ENCODE data around the gene VAPB.

- TF ChIP-seq, protein P1, sequence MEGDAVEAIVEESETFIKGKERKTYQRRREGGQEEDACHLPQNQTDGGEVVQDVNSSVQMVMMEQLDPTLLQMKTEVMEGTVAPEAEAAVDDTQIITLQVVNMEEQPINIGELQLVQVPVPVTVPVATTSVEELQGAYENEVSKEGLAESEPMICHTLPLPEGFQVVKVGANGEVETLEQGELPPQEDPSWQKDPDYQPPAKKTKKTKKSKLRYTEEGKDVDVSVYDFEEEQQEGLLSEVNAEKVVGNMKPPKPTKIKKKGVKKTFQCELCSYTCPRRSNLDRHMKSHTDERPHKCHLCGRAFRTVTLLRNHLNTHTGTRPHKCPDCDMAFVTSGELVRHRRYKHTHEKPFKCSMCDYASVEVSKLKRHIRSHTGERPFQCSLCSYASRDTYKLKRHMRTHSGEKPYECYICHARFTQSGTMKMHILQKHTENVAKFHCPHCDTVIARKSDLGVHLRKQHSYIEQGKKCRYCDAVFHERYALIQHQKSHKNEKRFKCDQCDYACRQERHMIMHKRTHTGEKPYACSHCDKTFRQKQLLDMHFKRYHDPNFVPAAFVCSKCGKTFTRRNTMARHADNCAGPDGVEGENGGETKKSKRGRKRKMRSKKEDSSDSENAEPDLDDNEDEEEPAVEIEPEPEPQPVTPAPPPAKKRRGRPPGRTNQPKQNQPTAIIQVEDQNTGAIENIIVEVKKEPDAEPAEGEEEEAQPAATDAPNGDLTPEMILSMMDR (IDR thresholded peaks at IDR 0.05; ENCODE audit: poor library complexity, severe bottlenecking): no peak
- TF ChIP-seq RAD21 (conservative IDR thresholded peaks at IDR 0.05) (no peak), EP300 (conservative IDR thresholded peaks at IDR 0.05; ENCODE audit: poor library complexity, severe bottlenecking) (no peak), POLR2AphosphoS5 (IDR thresholded peaks at IDR 0.05) (no peak)
Observed at GRCh38 chr20:58399926-58400325, 10.9 kb downstream of the VAPB start.

Data from neural cell (in vitro differentiated cells).